HG03025 (cell line): ENCODE results near the gene DBF4B.
"Not testable (repeated sequence)": the region's sequence is repeated elsewhere in the genome, so short reads cannot be mapped to it uniquely, and the experiment has no call there.

ENCODE experiments used
- ATAC-seq: cut with Tn5 transposase; IDR thresholded peaks from one replicate; pipeline ENCODE4 v1.9.1; 2021; ENCODE audit warnings: mild to moderate bottlenecking, moderate library complexity; ENCODE audit not compliant: unreplicated experiment, low FRiP score

Gene DBF4B, protein sequence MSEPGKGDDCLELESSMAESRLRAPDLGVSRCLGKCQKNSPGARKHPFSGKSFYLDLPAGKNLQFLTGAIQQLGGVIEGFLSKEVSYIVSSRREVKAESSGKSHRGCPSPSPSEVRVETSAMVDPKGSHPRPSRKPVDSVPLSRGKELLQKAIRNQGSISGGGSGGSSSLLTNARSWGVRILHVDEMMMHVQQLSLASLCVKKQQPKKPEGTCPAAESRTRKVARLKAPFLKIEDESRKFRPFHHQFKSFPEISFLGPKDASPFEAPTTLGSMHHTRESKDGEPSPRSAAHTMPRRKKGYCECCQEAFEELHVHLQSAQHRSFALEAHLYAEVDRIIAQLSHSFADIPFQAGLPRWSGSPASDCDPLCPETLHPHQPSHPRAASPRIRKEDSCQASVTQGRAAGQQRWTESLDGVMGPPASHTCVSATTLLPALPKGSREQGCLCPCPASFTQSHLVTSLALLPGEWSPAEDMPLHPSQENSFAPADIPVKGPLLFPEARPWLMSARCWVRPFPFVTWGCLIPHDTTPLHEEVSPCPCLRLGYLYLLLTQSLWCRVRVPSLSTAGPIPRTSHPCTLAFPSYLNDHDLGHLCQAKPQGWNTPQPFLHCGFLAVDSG

GRCh38 chr17:44708401-44709263 is at the start of gene DBF4B:
Gene DBF4B, plus strand, starts transcription at chr17:44708665. Its CDS starts 156 bp downstream, at chr17:44708821.
- no peak for ATAC-seq

DNA sequence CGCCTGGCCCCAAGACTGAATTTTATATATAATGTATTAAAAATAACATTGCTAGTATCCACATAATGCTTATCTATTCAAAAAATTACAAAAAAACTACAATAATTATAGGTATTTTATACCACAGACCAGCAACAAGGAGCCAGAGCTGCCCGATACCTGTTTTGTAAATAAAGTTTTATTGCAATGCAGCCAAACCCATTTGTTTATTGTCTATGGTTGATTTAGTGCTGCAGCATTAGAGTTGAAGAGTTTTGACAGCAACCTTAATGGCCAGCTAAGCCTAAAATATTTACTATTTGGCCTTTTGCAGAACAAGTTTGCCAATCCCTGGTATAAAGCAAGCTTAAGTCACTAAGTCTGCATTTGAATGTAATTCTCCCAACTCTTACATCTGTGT is 46.6 kb upstream of the DBF4B start:
- ATAC-seq, result no peak

GRCh38 chr17:44663095-44663494 is 45.4 kb upstream of the DBF4B start:
- ATAC-seq, result no peak

DNA sequence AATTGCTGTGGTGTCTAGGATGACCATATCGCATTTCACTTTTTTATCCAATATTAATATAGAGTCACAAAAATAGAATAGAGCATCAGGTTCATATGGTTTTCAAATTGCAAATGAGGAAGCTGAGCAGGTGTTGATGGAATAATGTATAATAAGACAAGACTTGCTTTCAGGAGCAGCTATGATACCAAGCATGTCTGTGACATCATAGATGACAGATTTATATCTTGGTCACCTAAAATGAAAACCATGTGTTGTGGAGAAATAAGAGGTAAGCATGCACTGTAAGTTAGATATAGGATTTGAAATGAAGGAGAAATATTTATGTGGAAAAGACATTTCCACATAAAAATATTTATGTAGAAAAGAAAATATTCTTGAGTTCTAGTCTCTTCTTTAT is 43.6 kb upstream of the DBF4B start:
- ATAC-seq, result no peak

GRCh38 chr17:44666006-44666405 is 42.5 kb upstream of the DBF4B start:
- no peak for ATAC-seq

DNA sequence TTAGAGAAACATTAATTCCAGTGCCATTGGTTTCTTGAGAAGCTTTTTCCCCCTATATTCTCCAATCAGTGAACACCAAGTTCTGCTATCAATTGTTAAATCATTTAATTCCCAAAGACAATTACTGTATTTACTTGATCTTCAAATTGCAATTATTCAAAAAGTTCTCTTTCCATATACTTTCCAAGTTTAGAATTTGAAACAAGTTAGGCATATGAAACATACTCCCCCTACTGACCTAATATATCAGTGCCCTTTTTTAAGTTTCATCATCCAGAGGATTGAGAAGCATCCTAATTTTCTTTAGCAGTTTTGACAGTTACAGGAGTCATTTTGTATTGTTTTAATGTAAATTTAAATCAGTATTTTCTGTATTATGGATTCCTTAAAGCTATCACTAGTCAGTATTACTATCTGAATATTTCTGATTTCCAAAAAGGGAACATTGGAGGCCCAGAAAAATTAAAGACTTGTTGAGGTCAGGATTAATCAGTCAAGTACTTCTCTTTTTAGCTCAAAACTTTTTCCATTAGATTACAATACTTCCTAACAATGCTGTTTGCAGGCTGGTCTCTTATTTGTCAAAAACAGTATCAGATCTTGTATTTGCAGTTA is 35.9 kb upstream of the DBF4B start:
- no peak for ATAC-seq

GRCh38 chr17:44673893-44674292 is 34.6 kb upstream of the DBF4B start:
- ATAC-seq, result no peak

DNA sequence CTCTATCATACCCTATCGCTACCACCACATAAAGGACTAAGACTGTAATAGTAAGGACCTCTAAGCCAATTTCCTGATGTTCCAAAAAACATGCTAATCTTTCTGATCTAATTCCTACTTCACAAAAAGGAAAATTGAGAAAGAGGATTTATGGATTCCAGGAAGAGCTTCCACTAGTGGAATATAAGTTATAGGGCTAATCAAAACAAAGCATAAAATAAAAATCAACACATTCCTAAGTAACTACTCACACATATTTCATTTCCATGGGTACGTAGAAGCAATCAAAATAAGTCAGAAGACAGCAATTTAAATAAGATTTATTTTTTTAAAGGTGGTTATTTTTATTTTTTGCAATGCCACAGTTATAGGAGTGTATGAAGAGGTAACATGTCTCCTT is 31.3 kb upstream of the DBF4B start:
- no peak for ATAC-seq

GRCh38 chr17:44683303-44683702 is 25.2 kb upstream of the DBF4B start:
- ATAC-seq, result not testable (repeated sequence)

DNA sequence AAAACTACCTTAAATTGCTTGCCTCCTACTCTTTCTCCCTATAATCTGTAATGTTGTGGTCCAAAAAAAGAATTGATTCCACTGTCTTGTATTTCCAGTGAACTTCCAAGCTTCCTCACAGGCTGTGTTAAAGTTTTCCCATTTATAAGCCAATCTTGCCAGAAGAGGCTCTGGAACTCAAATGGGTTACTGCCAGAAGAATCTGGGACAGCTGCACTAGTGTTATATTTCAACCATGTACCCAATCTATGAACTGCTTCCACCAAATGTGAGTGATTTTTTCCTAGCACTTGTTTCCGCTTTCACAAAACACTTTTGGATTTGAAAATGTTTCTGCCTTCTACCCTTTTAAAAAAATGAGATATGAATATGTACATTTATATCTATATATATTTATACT is 20.7 kb upstream of the DBF4B start:
- no peak for ATAC-seq

- no peak for ATAC-seq
Observed at GRCh38 chr17:44688200-44688599, 20.3 kb upstream of the DBF4B start.

DNA sequence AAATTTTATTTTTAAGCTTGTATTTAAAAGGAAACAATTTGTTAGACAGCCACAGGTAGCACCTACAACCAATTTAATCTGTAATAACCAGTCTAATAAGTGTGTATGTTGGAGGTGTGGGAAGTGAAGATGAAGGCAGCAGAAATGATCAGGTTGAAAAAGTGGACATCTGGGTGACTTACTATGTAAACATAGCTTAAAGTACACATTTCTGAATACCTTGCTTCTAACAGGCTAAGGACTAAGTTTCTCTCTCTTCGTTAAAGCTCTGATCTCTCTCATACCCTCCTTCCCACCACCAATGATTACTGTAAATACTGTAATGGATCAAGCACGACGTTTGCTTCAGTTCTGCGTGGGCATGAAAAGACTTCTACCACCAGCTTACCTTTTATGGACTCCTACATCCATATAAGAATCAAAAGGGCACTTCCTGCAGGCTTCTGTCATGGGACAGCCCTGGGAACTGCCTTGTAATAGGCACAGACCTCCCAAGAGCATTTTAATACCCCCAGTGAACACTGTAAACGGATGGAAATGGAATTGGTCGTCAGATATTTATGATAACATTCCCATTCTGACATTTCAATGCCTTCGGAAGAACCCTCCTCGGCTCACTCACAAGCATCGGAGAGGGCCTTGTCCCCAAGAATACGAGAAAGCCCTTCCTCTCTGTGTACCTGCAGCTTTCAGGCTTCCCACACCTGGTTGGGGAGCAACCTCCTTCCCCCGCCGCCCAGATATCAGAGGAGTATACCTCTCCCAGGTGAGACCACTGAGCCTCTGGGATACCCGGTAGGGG is 19.6 kb upstream of the DBF4B start:
- ATAC-seq, result no peak

GRCh38 chr17:44689477-44690217 is 18.8 kb upstream of the DBF4B start, which contains the start of gene CCDC43:
Gene CCDC43, minus strand, starts transcription at chr17:44689776. Its CDS starts 23 bp downstream, at chr17:44689753.
- ATAC-seq, result no peak

DNA sequence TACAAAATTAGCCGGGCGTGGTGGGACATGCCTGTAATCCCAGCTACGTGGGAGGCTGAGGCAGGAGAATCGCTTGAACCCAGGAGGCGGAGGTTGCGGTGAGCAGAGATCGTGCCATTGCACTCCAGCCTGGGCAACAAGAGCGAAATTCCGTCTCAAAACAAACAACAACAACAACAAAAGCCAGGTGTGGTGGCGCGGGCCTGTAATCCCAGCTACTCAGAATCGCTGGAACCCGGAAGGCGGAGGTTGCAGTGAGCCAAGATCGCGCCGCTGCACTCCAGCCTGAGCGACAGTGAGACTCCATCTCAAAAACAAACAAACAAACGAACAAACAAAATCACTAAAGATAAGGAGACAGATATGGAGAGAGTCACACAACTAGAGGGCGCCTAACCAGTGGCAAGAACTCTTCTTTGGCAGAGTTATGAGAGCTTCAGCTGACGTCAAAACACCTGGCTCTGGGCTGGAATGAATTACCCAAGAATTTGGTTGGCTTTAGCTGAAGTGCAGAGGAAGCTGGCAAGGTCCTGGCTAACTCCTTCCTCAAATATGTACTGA is 17.6 kb upstream of the DBF4B start:
- not testable (repeated sequence) for ATAC-seq

- ATAC-seq, result no peak
Observed at GRCh38 chr17:44693609-44694008, 14.9 kb upstream of the DBF4B start.

- not testable (repeated sequence) for ATAC-seq
Observed at GRCh38 chr17:44700288-44700687, 8.2 kb upstream of the DBF4B start.

DNA sequence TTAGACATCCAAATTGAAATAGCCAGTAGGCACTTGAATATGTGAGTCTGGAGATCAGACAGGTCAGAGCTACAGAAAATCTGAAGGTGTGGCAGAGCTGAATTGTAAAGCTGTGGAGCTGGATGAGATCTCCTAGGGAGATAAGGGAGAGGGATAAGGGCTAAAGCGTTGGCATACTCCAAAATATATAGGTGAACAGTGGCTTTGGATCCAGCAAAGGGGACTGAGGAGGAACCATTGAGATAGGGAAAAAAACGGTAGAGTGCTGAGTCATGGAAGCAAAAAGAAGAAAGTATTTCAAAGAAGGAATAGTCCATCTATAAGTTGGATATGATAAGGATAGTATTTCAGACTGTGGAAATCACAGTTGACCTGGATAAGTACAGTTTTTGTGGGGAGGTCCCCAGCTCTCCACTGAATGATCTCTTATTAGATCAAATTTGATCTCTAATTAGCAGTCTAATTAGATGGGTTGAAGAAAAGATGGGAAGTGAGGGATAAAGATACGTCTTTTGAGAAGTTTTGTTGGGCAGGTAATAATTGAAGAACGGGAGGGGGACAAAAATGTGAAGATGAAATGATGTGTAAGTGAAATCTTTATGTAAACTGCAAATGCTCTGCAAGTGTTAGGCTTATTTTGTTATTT is 587 bp upstream of the DBF4B start:
- ATAC-seq, result no peak

- ATAC-seq, result no peak
Observed at GRCh38 chr17:44719444-44719843, 11.0 kb downstream of the DBF4B start.
